Brain microvascular endothelial cell (primary cell): Measurements from ENCODE around the gene XCL2.

ENCODE experiments used
- DNase-seq: peaks from one replicate; pipeline ENCODE4 v3.0.0-alpha.2; 2020
- H3K27ac ChIP-seq: fragments of 250-450 bp; sonication (Bioruptor Pico); 2 replicates; pipeline ENCODE4 v1.5.1; 2020; ENCODE audit warnings: mild to moderate bottlenecking, moderate library complexity
- H3K27me3 ChIP-seq: fragments of 250-450 bp; sonication (Bioruptor Pico); replicated peaks from 2 replicates; pipeline ENCODE4 v1.5.1; 2020; ENCODE audit warnings: mild to moderate bottlenecking
- H3K36me3 ChIP-seq: fragments of 250-450 bp; sonication (Bioruptor Pico); replicated peaks from 2 replicates; pipeline ENCODE4 v1.5.1; 2020; ENCODE audit warnings: mild to moderate bottlenecking
- H3K4me3 ChIP-seq: 2 replicates; pipeline ENCODE4 v1.5.1; 2011; ENCODE audit warnings: low read depth, mild to moderate bottlenecking, control low read depth, low read length, moderate library complexity
- CTCF ChIP-seq: IDR thresholded peaks from 2 replicates; pipeline ENCODE4 v1.5.1; 2011; ENCODE audit warnings: low read depth, mild to moderate bottlenecking, moderate library complexity, low read length, control low read depth, inconsistent platforms; ENCODE audit errors: missing control alignments
- in situ Hi-C: cut with HindIII; loops from 2 replicates; pipeline ENCODE4 v1.10.0; 2017; ENCODE audit warnings: low sequenced_read_pairs, low pct_ligation_motif_present

The XCL2 gene

GRCh38 chr1:168506204-168506819 lies 37.5 kb downstream of the XCL2 start:
- Histone ChIP-seq H3K27me3 (no peaks in the 10 kb centered on the region), H3K4me3 (no peak overlapping the region), H3K27ac (no peak overlapping the region), H3K36me3 (no peaks in the 10 kb centered on the region)
- TF ChIP-seq CTCF, result no peak
- in situ Hi-C loops, result no loop called here
- peak; percentile 38 for DNase-seq

GRCh38 chr1:168505006-168505405 lies 38.8 kb downstream of the XCL2 start:
- no peaks in the 10 kb centered on the region for H3K36me3 ChIP-seq
- no peak overlapping the region for H3K4me3 ChIP-seq
- in situ Hi-C loops, result no loop called here
- no peak for TF ChIP-seq CTCF
- H3K27me3 ChIP-seq, result no peaks in the 10 kb centered on the region
- H3K27ac ChIP-seq, result no peak overlapping the region
- DNase-seq, result no peak

- no peak for TF ChIP-seq CTCF
- in situ Hi-C loops, result no loop called here
- Histone ChIP-seq H3K27me3 (no peaks in the 10 kb centered on the region), H3K4me3 (no peak overlapping the region), H3K36me3 (no peaks in the 10 kb centered on the region), H3K27ac (no peak overlapping the region)
- no peak for DNase-seq
Measured at GRCh38 chr1:168504064-168504837, 39.5 kb downstream of the XCL2 start.

GRCh38 chr1:168499688-168500049 lies 44.1 kb downstream of the XCL2 start:
- H3K36me3 ChIP-seq, result no peaks in the 10 kb centered on the region
- H3K4me3 ChIP-seq, result no peak overlapping the region
- no peaks in the 10 kb centered on the region for H3K27me3 ChIP-seq
- TF ChIP-seq CTCF, result no peak
- H3K27ac ChIP-seq, result no peak overlapping the region
- in situ Hi-C loops, result no loop called here
- no peak for DNase-seq

GRCh38 chr1:168498956-168499687 lies 44.7 kb downstream of the XCL2 start:
- no peaks in the 10 kb centered on the region for H3K27me3 ChIP-seq
- in situ Hi-C loops, result no loop called here
- H3K4me3 ChIP-seq, result no peak overlapping the region
- no peak for TF ChIP-seq CTCF
- no peak for DNase-seq
- H3K27ac ChIP-seq, result no peak overlapping the region
- H3K36me3 ChIP-seq, result no peaks in the 10 kb centered on the region
